ENCODE results near the gene CFAP45. TPM values are rescaled to one million over a fixed set of nuclear protein-coding genes. Genes with fewer than 3 reads are reported as not detected.
A peak's percentile ranks its signal among the peaks of the same experiment; 100 is the strongest.

The CFAP45 gene
- total RNA-seq, 3 donors from 2014 or later: 0.82 to 1.2 (median 0.82) TPM

DNA sequence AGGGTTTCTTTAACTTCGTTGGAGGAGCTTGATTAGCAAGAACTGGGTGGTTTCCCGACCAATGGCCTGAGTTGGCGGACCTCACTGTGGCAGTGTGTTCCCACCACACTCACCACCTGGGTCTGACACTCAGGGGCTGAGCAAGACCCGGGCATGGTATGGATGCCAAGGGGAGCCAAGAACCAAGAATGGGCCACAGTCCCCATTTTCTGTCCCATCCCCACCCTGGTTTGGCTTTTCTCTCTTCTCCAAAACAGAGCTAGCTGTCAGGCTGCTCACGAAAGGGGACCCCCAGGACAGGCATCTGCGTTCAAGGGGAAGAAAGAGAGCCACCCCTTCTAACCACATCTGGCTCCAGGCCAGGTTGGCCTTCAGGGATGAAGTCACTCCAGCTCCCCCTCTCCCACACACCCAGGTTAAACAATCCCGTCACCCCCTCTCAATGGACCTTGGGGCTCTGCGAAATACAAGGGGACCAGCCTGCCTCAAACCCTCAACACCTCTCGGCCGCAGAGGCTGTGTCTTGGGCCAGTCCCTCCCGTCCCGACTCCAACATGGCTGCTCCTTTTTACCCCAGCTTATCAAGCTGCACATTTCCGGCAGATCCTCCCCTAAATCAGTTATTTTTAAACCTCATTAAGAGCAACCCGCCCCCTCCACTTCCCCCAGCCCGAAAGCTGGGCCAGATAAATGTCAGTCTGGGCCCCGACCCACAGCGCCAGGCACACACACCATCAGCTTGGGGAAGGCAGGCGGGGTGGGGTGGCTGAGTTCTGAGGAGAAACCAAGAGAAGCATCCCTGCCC, 21.9 kb upstream of the CFAP45 start:
- Mint-ChIP-seq H3K4me3 (peak overlapping the region; percentile 90), H3K27me3 (ENCODE audit: low read depth) (no peaks in the 10 kb centered on the region), H3K9me3 (no peaks in the 10 kb centered on the region), H3K4me1 (ENCODE audit: low read depth) (peaks cover 81% of the 10 kb centered on the region), H3K36me3 (ENCODE audit: insufficient read depth) (peaks cover 43% of the 10 kb centered on the region)
- ATAC-seq (no peak), DNase-seq (no peak)

DNA sequence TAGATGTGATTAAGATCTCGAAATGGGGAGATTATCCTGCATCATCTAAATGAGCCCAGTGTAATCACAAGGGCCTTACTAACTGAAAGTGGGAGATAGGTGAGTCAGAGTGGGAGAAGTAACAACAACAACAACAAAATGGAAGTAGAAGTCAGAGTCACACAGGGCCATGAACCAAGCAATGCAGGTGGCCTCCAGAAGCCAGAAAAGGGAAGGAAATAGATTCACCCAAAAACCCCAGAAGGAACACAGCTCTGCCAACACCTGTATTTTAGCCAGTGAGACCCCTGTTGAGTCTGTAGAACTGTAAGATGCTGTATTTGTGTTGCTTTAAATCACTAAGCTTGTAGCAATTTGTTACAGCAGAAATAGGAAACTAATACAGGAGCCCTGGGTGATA, 21.3 kb upstream of the CFAP45 start:
- Mint-ChIP-seq H3K9me3 (no peaks in the 10 kb centered on the region), H3K4me3 (peak overlapping the region; percentile 90), H3K36me3 (ENCODE audit: insufficient read depth) (peaks cover 43% of the 10 kb centered on the region), H3K4me1 (ENCODE audit: low read depth) (peaks cover 75% of the 10 kb centered on the region), H3K27me3 (ENCODE audit: low read depth) (no peaks in the 10 kb centered on the region)
- DNase-seq: no peak
- ATAC-seq: peak; percentile 10 to 16

GRCh38 chr1:159920651-159921050, 20.7 kb upstream of the CFAP45 start:
- Mint-ChIP-seq H3K4me3 (no peak overlapping the region), H3K27me3 (ENCODE audit: low read depth) (no peaks in the 10 kb centered on the region), H3K36me3 (ENCODE audit: insufficient read depth) (peaks cover 43% of the 10 kb centered on the region), H3K4me1 (ENCODE audit: low read depth) (peaks cover 69% of the 10 kb centered on the region), H3K9me3 (no peaks in the 10 kb centered on the region)
- no peak for ATAC-seq
- DNase-seq: no peak

DNA sequence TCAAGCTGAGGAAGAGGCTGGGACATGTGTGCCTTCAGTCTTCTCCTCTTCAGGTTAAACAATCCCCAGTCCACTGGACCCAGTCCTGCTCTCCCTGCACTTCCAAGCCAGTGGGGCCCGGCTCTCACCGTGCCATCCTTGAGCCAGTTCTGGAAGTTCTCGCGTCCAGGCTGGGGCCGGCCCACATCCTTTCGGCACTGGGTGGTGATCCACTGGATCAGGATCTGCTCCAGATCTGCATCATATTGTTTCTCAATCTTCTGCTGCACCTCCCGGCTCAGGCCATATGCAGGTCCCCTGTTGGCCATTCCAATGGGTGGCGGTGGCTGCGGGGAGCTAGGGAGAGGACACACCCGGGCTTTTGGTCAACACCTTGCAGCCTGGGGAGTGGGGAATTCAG, 20.2 kb upstream of the CFAP45 start:
- peaks cover 43% of the 10 kb centered on the region for H3K36me3 Mint-ChIP-seq (ENCODE audit: insufficient read depth)
- DNase-seq: no peak
- H3K4me3 Mint-ChIP-seq: no peak overlapping the region
- H3K9me3 Mint-ChIP-seq: no peaks in the 10 kb centered on the region
- ATAC-seq: no peak
- no peaks in the 10 kb centered on the region for H3K27me3 Mint-ChIP-seq (ENCODE audit: low read depth)
- H3K4me1 Mint-ChIP-seq (ENCODE audit: low read depth): peaks cover 66% of the 10 kb centered on the region

GRCh38 chr1:159919236-159919865, 19.4 kb upstream of the CFAP45 start:
- Mint-ChIP-seq H3K4me1 (ENCODE audit: low read depth) (peaks cover 70% of the 10 kb centered on the region), H3K4me3 (no peak overlapping the region), H3K27me3 (ENCODE audit: low read depth) (no peaks in the 10 kb centered on the region), H3K9me3 (no peaks in the 10 kb centered on the region), H3K36me3 (ENCODE audit: insufficient read depth) (peaks cover 45% of the 10 kb centered on the region)
- DNase-seq (no peak), ATAC-seq (no peak)

GRCh38 chr1:159918352-159919200, 18.6 kb upstream of the CFAP45 start:
- Mint-ChIP-seq H3K4me3 (no peak overlapping the region), H3K36me3 (ENCODE audit: insufficient read depth) (peaks cover 44% of the 10 kb centered on the region), H3K27me3 (ENCODE audit: low read depth) (no peaks in the 10 kb centered on the region), H3K4me1 (ENCODE audit: low read depth) (peaks cover 70% of the 10 kb centered on the region), H3K9me3 (no peaks in the 10 kb centered on the region)
- DNase-seq (no peak), ATAC-seq (no peak)

DNA sequence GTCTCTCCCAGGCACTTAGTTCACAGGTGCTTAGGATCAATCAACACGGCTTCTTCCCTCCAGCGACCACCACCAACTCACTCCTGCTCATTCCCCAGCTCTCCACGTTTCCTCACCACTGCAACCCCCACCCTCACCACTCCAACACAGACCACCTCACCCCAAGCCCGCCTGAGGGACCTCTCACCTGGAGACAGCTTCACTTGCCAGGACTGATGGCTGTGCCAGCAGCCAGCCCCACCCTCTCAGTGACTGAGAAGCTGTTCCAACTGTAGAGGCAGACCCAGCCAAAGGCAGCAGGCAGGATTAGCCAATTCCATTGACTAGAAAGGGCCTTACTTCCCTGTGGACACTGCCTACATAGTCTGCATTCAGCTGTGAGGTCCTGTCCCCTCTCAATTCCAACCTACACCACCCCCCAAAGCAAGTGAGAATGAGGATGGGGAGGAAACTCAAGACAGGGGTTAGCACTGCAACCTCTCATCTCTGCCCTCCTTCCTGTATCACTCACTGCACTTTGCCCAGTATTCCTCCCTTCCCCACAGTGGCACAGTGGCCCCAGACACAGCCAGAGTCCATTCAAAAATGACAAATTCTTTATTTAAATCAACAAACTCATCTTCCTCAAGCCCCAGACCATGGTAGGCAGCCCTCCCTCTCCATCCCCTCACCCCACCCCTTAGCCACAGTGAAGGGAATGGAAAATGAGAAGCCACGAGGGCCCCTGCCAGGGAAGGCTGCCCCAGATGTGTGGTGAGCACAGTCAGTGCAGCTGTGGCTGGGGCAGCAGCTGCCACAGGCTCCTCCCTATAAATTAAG, 17.8 kb upstream of the CFAP45 start:
- H3K4me1 Mint-ChIP-seq (ENCODE audit: low read depth): peaks cover 70% of the 10 kb centered on the region
- H3K27me3 Mint-ChIP-seq (ENCODE audit: low read depth): no peaks in the 10 kb centered on the region

GRCh38 chr1:159916242-159917051, 16.5 kb upstream of the CFAP45 start:
- no peak for DNase-seq
- no peaks in the 10 kb centered on the region for H3K27me3 Mint-ChIP-seq (ENCODE audit: low read depth)
- ATAC-seq: no peak
- H3K4me1 Mint-ChIP-seq (ENCODE audit: low read depth): peaks cover 70% of the 10 kb centered on the region
- peaks cover 39% of the 10 kb centered on the region for H3K36me3 Mint-ChIP-seq (ENCODE audit: insufficient read depth)
- H3K4me3 Mint-ChIP-seq: no peak overlapping the region
- no peaks in the 10 kb centered on the region for H3K9me3 Mint-ChIP-seq

More for the DNA sequence above, 17.8 kb upstream of the CFAP45 start:
- Mint-ChIP-seq H3K9me3 (no peaks in the 10 kb centered on the region), H3K4me3 (no peak overlapping the region), H3K36me3 (ENCODE audit: insufficient read depth) (peaks cover 44% of the 10 kb centered on the region)
- DNase-seq (no peak), ATAC-seq (no peak)

DNA sequence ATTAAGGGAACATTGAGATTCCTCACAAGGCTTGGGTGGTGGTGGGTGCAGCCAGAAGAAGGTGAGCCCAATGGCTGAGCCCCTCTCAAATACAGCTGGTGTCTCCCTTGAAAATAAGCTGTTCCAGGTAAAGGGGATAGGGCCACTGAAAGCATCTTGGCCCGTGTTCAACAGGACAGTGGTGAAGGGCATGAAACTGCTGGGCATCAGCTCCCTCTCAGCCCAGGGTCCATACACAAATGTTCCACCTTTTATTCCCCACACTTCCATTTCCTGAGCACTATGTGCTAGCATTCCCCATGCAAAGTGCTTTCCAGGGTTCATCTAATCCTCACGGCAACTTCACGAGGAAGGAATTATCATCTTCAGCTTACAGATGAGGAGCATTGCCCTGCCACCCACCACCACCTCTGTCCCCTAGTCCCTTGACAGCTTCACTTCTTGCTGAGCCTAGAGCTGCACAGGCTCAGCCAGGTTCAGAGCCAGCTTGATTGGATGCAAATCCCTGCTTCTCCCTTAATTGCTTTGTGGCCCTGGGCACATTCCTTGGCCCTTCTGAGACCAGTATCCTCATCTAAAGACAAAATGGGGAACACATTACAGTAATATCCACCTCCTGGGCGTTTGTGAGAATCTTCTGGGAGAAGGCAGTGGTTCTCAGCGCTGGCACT, 15.7 kb upstream of the CFAP45 start:
- Mint-ChIP-seq H3K27me3 (ENCODE audit: low read depth) (no peaks in the 10 kb centered on the region), H3K4me3 (no peak overlapping the region), H3K36me3 (ENCODE audit: insufficient read depth) (peaks cover 34% of the 10 kb centered on the region), H3K9me3 (no peaks in the 10 kb centered on the region), H3K4me1 (ENCODE audit: low read depth) (peaks cover 70% of the 10 kb centered on the region)
- no peak for DNase-seq
- no peak for ATAC-seq

DNA sequence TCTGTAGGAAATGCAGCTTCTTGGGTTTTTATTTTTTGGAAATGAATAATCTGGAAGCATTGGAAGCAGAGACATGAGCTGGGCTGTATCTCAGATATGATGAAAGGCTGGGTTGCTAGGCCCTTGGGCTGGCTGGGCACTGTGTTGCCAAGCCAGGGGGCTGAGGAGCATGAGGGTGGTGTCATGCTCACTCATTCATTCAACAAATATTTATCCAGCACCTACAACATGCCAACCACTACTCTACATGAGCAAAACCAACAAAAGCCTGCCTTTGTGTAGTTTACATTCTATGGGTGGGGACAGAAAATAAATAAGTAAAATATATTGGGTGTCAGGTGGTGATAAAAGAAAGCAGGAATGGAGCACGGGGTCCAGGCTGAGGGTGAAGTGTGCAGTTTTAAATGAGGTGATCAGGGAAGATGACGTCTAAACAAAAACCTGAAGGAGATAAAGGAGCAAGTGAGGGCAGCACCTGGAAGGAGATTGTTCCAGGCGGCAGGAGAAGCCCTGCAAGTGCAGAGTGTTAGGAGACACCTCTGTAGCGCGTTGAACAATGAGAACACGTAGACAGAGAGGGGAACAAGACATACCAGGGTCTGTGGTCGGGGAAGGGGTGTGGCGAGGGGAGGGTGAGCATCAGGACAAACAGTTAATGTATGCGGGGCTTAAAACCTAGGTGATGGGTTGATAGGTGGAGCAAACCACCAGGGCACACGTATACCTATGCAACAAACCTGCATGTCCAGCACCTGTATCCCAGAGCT, 14.5 kb upstream of the CFAP45 start:
- Mint-ChIP-seq H3K4me3 (no peak overlapping the region), H3K9me3 (no peaks in the 10 kb centered on the region), H3K4me1 (ENCODE audit: low read depth) (peaks cover 70% of the 10 kb centered on the region), H3K27me3 (ENCODE audit: low read depth) (no peaks in the 10 kb centered on the region), H3K36me3 (ENCODE audit: insufficient read depth) (peaks cover 21% of the 10 kb centered on the region)
- DNase-seq: no peak
- ATAC-seq: no peak

DNA sequence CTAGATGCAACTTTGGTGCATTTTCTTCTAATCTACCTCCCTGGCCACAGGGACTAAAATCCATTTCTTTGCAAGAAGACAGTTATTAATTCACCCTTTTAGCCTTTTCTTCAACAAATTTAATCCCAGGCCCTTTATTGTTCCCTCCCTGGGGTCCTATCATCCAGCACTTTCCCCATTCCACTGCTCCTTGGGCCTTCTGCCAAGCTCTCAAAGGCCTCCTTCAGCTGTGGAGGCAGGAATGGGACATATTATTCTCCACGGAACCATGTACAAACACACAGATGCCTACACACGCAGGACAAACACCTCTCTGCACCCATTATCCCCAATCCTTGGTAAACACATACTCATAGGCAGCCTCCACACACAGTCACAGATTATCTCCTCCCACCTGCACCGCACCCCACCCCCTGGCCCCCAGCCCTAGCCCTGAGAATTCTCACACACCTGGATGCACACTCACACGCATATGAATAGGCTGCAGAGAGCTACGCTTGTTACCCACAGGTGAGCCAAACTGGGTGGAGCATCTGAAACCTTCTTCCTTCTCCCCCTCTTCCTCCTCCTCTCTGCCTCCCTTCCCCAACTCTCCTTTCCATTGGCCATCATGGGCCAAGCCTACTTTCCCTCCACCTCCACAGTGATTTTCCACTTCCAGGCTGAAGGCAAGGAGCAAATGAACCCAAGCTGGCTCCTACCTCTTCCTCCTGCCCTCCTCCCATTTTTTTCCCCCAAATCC, 13.7 kb upstream of the CFAP45 start:
- H3K4me1 Mint-ChIP-seq (ENCODE audit: low read depth): peaks cover 63% of the 10 kb centered on the region
- H3K9me3 Mint-ChIP-seq: no peaks in the 10 kb centered on the region
- H3K27me3 Mint-ChIP-seq (ENCODE audit: low read depth): no peaks in the 10 kb centered on the region
- H3K4me3 Mint-ChIP-seq: no peak overlapping the region
- ATAC-seq: no peak
- H3K36me3 Mint-ChIP-seq (ENCODE audit: insufficient read depth): peaks cover 15% of the 10 kb centered on the region
- no peak for DNase-seq

Measured in activated T-cell treated with anti-CD3 and anti-CD28 coated beads, Interleukin-2, amount 50 U/mL, for 4 hours (primary cell).